GM18505 (cell line): ENCODE measurements around the gene EVI2A.
"Not testable (repeated sequence)": the region's sequence is repeated elsewhere in the genome, so short reads cannot be mapped to it uniquely, and the experiment has no call there.

Experiments used
- ATAC-seq: cut with Tn5 transposase; IDR thresholded peaks from one replicate; pipeline ENCODE4 v1.9.1; 2021; ENCODE audit not compliant: unreplicated experiment
- POLR2A ChIP-seq: IDR thresholded peaks from 4 replicates; pipeline ENCODE4 v1.6.1; 2011; ENCODE audit warnings: borderline replicate concordance; ENCODE audit not compliant: insufficient read depth, insufficient read length; ENCODE audit errors: extremely low read depth

The EVI2A gene

GRCh38 chr17:31321481-31321880, at the start of gene EVI2A:
Gene EVI2A (minus strand): TSS chr17:31321622. CDS start chr17:31319013, 2,609 bp downstream.
- no peak for ATAC-seq
- TF ChIP-seq POLR2A, result peak; percentile 57

GRCh38 chr17:31369266-31369665, 47.8 kb upstream of the EVI2A start:
- TF ChIP-seq POLR2A, result no peak
- ATAC-seq, result no peak

- no peak for ATAC-seq
- TF ChIP-seq POLR2A, result no peak
Observed at GRCh38 chr17:31366088-31366487, 44.7 kb upstream of the EVI2A start.

- no peak for ATAC-seq
- no peak for TF ChIP-seq POLR2A
Observed at GRCh38 chr17:31364012-31364411, 42.6 kb upstream of the EVI2A start.

- no peak for TF ChIP-seq POLR2A
- ATAC-seq, result no peak
Observed at GRCh38 chr17:31357839-31358394, 36.5 kb upstream of the EVI2A start.

GRCh38 chr17:31357091-31357490, 35.7 kb upstream of the EVI2A start:
- no peak for TF ChIP-seq POLR2A
- no peak for ATAC-seq

GRCh38 chr17:31355935-31356334, 34.5 kb upstream of the EVI2A start:
- no peak for TF ChIP-seq POLR2A
- no peak for ATAC-seq

GRCh38 chr17:31349454-31349853, 28.0 kb upstream of the EVI2A start:
- no peak for TF ChIP-seq POLR2A

GRCh38 chr17:31345191-31345747, 23.8 kb upstream of the EVI2A start:
- not testable (repeated sequence) for ATAC-seq

More at GRCh38 chr17:31349454-31349853, 28.0 kb upstream of the EVI2A start:
- ATAC-seq, result no peak

- no peak for ATAC-seq
Observed at GRCh38 chr17:31339906-31340661, 18.7 kb upstream of the EVI2A start.

GRCh38 chr17:31329221-31329620, 7.8 kb upstream of the EVI2A start:
- ATAC-seq, result no peak
- no peak for TF ChIP-seq POLR2A

More at GRCh38 chr17:31339906-31340661, 18.7 kb upstream of the EVI2A start:
- no peak for TF ChIP-seq POLR2A

GRCh38 chr17:31328160-31328535, 6.7 kb upstream of the EVI2A start:
- no peak for ATAC-seq
- no peak for TF ChIP-seq POLR2A

GRCh38 chr17:31327534-31328159, 6.2 kb upstream of the EVI2A start:
- ATAC-seq, result no peak
- TF ChIP-seq POLR2A, result no peak

GRCh38 chr17:31323551-31323950, 2.1 kb upstream of the EVI2A start:
- ATAC-seq, result no peak
- TF ChIP-seq POLR2A, result no peak

GRCh38 chr17:31321966-31322365, 544 bp upstream of the EVI2A start:
- no peak for TF ChIP-seq POLR2A

GRCh38 chr17:31320791-31321190, 631 bp downstream of the EVI2A start:
- TF ChIP-seq POLR2A, result no peak
- no peak for ATAC-seq

More at GRCh38 chr17:31321966-31322365, 544 bp upstream of the EVI2A start:
- ATAC-seq, result no peak
